Epithelial cell of proximal tubule (primary cell): Measurements from ENCODE around the gene TANK. TPM values are rescaled to one million over a fixed set of nuclear protein-coding genes. Genes with fewer than 3 reads are reported as not detected.
"Not testable (repeated sequence)": the region's sequence is repeated elsewhere in the genome, so short reads cannot be mapped to it uniquely, and the experiment has no call there.

Experiments used
- DNase-seq: peaks from one replicate; pipeline ENCODE4 v3.0.0-alpha.2; 2011; ENCODE audit warnings: low read depth
- H3K4me3 ChIP-seq: 2 replicates; pipeline ENCODE4 v1.5.1; 2011; ENCODE audit warnings: low read depth, mild to moderate bottlenecking, low read length
- total RNA-seq: library from RNA; depleted of rRNA; stranded (reverse); fragments of >200 nt; gene quantifications from 2 replicates; pipeline ENCODE4 v1.2.3, GENCODE V29; 2015
- TF ChIP-seq, protein P1 (sequence below): conservative IDR thresholded peaks from 2 replicates; pipeline ENCODE4 v1.5.1; 2012; ENCODE audit warnings: low read depth, mild to moderate bottlenecking, low read length

The TANK gene
- total RNA-seq, 1 donor from 2014 or later: 34.1 TPM

DNA sequence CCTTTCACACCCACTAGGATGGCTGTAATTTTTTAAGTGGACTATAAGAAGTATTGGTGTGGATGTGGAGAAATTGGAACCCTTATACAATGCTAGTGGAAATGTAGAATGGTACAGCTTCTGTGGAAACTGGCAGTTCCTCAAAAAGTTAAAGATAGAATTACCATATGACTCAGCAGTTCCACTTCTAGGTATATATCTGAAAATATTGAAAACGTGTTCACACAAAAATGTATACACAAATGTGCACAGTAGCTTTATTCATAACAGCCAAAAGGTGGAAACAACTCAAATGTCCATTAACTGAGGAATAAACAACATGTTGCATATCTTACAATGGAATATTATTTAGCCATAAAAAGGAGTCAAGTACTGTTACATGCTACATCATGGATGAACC is 17.7 kb downstream of the TANK start:
- TF ChIP-seq, protein P1, sequence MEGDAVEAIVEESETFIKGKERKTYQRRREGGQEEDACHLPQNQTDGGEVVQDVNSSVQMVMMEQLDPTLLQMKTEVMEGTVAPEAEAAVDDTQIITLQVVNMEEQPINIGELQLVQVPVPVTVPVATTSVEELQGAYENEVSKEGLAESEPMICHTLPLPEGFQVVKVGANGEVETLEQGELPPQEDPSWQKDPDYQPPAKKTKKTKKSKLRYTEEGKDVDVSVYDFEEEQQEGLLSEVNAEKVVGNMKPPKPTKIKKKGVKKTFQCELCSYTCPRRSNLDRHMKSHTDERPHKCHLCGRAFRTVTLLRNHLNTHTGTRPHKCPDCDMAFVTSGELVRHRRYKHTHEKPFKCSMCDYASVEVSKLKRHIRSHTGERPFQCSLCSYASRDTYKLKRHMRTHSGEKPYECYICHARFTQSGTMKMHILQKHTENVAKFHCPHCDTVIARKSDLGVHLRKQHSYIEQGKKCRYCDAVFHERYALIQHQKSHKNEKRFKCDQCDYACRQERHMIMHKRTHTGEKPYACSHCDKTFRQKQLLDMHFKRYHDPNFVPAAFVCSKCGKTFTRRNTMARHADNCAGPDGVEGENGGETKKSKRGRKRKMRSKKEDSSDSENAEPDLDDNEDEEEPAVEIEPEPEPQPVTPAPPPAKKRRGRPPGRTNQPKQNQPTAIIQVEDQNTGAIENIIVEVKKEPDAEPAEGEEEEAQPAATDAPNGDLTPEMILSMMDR: no peak
- no peak overlapping the region for H3K4me3 ChIP-seq
- no peak for DNase-seq

DNA sequence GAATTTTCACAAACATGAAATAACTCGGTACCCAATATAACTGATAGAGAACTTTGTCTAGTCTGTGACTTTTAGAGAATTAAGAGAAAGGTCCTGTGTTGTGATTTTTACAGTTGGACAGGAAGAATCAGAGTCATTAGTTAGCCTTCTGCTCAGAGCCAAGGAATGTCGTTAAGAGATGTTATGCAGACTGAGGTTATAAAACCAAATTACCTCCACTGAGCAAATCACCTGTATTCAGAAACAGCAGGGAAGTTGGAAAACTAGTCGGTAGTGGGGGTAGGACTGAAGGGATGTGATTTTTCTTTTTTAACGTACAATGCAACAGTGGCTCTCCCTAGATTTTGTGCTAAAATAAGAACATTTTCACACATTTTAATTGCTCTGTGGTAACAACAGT is 18.5 kb downstream of the TANK start:
- TF ChIP-seq, protein P1: no peak
- no peak overlapping the region for H3K4me3 ChIP-seq
- no peak for DNase-seq

DNA sequence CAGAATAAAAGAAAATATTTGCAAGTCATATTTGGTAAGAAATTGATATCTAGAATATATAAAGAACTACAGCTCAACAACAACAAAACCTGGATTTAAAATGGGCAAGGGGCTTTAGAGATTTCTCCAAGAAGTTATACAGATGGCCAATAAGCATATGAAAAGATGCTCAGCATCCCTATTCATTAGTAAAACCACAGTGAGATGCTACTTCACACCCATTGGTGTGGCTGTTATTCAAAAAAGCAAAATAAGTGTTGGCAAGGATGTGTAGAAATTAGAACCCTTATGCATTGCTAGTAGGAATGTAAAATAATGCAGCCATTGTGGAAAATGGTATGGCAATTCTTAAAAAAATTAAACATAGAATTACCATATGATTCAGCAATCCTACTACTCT is 29.8 kb downstream of the TANK start:
- TF ChIP-seq, protein P1: no peak
- no peak for DNase-seq
- no peak overlapping the region for H3K4me3 ChIP-seq

DNA sequence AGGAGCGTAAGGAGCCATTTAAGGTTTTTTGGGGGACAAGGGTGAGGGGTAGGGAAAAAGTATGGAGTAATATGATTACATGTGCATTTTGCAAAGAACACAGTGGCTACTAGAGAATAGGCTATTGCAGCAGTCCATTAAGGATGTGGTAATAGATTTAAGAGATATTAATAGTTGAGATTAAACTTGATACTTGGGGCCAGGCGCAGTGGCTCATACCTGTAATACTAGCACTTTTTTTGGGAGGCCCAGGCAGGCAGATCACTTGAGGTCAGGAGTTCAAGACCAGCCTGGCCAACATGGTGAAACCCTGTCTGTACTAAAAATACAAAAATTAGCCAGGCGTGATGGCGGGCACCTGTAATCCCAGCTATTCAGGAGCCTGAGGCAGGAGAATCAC is 35.4 kb downstream of the TANK start:
- H3K4me3 ChIP-seq, DNase-seq: not testable (repeated sequence)

DNA sequence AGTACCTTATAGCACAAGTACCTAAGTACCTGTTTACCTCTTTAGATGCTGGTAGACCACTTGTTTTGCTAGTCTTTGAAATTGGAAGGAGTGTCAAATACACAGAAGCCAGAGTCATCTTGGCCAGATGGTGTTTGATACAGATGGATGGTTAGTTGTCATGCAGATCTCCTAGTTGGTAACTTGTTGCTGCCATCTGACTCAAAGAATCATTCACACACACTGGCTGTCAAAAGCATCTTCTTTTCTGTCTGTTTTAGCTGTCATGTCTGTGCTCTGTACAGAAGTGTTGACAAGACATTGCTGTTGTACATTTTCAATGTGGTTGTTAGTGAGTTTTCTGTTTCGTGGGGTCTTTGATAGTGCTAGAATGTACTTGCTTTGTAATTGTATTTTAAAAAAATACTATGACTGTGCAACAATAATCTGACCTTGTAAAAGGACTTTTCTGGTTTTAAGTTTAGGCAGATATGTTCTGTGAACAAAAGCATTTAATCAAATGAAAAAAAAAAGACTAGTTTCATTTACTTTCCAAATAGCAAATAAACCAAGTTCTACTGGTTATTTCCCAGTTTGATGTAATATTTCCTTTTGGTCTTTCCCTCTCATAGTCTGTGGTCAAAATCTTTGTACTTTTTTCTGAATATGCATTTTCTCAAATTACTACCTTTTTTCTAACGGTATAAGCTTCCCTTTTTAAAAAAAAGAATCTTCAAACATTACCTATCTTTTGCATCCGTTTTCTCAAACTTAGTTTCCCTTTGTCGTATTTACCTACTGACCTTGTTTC is 39.9 kb downstream of the TANK start:
- DNase-seq: peak; percentile 29
- TF ChIP-seq, protein P1: no peak
- no peak overlapping the region for H3K4me3 ChIP-seq

DNA sequence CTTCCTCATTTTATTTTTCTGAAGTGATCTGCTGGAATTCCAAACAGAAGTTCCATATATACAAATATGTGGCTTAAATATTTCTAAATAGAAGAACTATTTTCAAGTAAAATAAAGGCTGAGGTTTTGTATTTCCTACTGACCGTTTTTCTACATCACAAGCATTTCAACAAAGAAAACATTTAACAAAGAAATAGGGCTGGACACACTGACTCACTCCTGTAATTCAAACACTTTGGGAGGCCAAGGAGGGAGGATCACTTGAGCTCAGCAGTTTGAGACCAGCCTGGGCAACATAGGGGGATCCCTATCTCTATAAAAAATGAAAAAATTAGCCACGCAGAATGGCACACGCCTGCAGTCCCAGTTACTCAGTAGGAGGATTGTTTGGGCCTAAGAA is 44.6 kb downstream of the TANK start:
- H3K4me3 ChIP-seq: no peak overlapping the region
- DNase-seq: no peak
- TF ChIP-seq, protein P1: no peak

DNA sequence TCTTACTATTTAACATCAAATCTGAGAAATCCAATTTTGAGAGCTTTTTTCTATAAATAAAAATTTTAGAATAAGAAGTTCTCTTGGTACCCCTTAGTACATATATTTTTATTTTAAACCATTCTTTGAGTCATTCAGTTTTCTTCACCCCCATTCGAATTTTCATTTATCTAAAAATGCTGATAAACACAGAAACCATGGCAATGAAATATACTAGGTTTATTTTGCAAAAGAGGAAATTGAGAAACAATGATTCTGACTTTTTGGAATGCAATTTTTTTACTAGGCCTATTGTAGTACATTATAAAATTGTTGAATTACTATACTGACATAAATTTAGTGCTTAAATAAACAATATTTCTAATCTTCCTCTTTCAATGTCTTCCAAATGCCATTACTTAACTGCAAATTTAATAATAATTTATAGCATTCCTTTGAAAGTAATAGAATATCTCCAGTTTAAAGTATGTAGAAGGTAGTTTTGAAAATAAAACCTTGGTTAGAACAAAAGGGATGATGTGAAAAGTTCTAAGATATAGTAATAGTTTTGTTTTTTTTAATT is 46.3 kb downstream of the TANK start:
- DNase-seq: no peak
- no peak overlapping the region for H3K4me3 ChIP-seq
- TF ChIP-seq, protein P1: no peak
